Endothelial cell of umbilical vein (primary cell): ENCODE data around the gene SULT1A3.
"Not testable (repeated sequence)": the region's sequence is repeated elsewhere in the genome, so short reads cannot be mapped to it uniquely, and the experiment has no call there.

Source experiments
- CTCF ChIP-seq, 2 donors: IDR thresholded peaks; 1 replicate in 1 of 2; 2 replicates in 1 of 2; pipeline ENCODE4 v1.5.1; 2011; ENCODE audit warnings: low read length in 2 of 2, mild to moderate bottlenecking in 2 of 2, moderate library complexity in 2 of 2, control low read depth in 1 of 2, inconsistent platforms in 1 of 2, low read depth in 1 of 2; ENCODE audit not compliant: insufficient read depth in 1 of 2; ENCODE audit errors: extremely low read depth in 1 of 2
- EZH2 ChIP-seq: IDR thresholded peaks from 2 replicates; pipeline ENCODE4 v1.6.1; 2012; ENCODE audit warnings: borderline replicate concordance, low read depth, mild to moderate bottlenecking, moderate library complexity, low read length, inconsistent platforms; ENCODE audit not compliant: severe bottlenecking
- GATA2 ChIP-seq: IDR thresholded peaks from 2 replicates; pipeline ENCODE4 v1.7.0; 2011; ENCODE audit warnings: low read depth, mild to moderate bottlenecking, moderate library complexity, mixed read lengths, low read length; ENCODE audit not compliant: insufficient read length, insufficient read depth
- POLR2A ChIP-seq: IDR thresholded peaks from 2 replicates; pipeline ENCODE4 v1.6.1; 2012; ENCODE audit warnings: low read depth, mild to moderate bottlenecking, control low read depth, low read length
- POLR2AphosphoS5 ChIP-seq: IDR thresholded peaks from 2 replicates; pipeline ENCODE4 v1.6.1; 2012; ENCODE audit warnings: low read depth, mild to moderate bottlenecking, control low read depth, low read length, moderate library complexity; ENCODE audit not compliant: insufficient read depth

- not testable (repeated sequence) for TF ChIP-seq CTCF (IDR thresholded peaks at IDR 0.05; ENCODE audit: extremely low read depth in 1 of 2, insufficient read depth in 1 of 2, low read depth in 1 of 2, low read length in 2 of 2); POLR2A; EZH2; GATA2; POLR2AphosphoS5
These were observed 30.3 kb upstream of the SULT1A3 start for GRCh38 chr16:30168746-30169145.
